GM19468 (cell line): ENCODE data around the gene YY1AP1.
"Not testable (repeated sequence)": the region's sequence is repeated elsewhere in the genome, so short reads cannot be mapped to it uniquely, and the experiment has no call there.

Experiments used
- ATAC-seq: cut with Tn5 transposase; IDR thresholded peaks from one replicate; pipeline ENCODE4 v1.9.1; 2021; ENCODE audit warnings: mild to moderate bottlenecking, moderate library complexity, moderate number of reproducible peaks; ENCODE audit not compliant: unreplicated experiment; ENCODE audit errors: extremely low read depth

The YY1AP1 gene, protein sequence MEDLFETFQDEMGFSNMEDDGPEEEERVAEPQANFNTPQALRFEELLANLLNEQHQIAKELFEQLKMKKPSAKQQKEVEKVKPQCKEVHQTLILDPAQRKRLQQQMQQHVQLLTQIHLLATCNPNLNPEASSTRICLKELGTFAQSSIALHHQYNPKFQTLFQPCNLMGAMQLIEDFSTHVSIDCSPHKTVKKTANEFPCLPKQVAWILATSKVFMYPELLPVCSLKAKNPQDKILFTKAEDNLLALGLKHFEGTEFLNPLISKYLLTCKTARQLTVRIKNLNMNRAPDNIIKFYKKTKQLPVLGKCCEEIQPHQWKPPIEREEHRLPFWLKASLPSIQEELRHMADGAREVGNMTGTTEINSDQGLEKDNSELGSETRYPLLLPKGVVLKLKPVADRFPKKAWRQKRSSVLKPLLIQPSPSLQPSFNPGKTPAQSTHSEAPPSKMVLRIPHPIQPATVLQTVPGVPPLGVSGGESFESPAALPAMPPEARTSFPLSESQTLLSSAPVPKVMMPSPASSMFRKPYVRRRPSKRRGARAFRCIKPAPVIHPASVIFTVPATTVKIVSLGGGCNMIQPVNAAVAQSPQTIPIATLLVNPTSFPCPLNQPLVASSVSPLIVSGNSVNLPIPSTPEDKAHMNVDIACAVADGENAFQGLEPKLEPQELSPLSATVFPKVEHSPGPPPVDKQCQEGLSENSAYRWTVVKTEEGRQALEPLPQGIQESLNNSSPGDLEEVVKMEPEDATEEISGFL

GRCh38 chr1:155688324-155689080, at the start of gene YY1AP1:
Gene YY1AP1, minus strand, starts transcription at chr1:155688774. Its CDS starts 8,338 bp downstream, at chr1:155680436.
- no peak for ATAC-seq

GRCh38 chr1:155729031-155729898, 40.7 kb upstream of the YY1AP1 start:
- ATAC-seq, result no peak

DNA sequence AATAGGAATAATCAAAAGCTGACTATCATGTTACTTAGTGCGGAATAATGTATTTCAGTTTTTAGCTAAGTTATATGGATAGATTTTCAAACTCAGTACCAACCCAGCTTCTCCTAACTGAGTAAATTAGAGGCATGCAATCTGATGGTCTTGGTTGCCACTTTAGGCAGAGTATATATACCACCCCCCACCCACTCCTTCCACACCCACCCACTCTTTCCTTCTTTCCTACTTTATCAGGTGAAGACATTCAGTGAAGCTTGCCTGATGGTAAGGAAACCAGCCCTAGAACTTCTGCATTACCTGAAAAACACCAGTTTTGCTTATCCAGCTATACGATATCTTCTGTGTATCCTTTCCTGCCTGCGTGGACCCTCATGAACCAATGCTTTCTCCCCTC, 36.6 kb upstream of the YY1AP1 start:
- ATAC-seq, result no peak

GRCh38 chr1:155719703-155720102, 31.1 kb upstream of the YY1AP1 start:
- no peak for ATAC-seq

- not testable (repeated sequence) for ATAC-seq
Measured at GRCh38 chr1:155718524-155719115, 30.0 kb upstream of the YY1AP1 start.

GRCh38 chr1:155717041-155717440, 28.5 kb upstream of the YY1AP1 start:
- no peak for ATAC-seq

- ATAC-seq, result no peak
Measured at GRCh38 chr1:155715777-155716176, 27.2 kb upstream of the YY1AP1 start.

DNA sequence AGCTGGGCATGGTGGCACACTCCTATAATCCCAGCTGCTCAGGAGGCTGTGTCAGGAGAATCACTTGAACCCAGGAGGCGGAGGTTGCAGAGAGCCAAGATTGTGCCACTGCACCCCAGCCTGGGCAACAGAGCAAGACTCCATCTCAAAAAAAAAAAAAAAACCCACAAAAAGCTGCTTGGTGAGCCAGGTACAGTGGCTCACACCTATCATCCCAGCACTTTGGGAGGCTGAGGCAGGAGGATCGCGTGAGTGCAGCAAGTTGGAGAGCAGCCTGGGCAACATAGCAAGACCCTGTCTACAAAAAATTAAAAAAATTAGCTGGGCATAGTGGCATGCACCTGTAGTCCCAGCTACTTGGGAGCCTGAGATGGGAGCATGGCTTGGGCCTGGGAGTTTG, 26.5 kb upstream of the YY1AP1 start:
- not testable (repeated sequence) for ATAC-seq

GRCh38 chr1:155713075-155713474, 24.5 kb upstream of the YY1AP1 start:
- ATAC-seq, result no peak

DNA sequence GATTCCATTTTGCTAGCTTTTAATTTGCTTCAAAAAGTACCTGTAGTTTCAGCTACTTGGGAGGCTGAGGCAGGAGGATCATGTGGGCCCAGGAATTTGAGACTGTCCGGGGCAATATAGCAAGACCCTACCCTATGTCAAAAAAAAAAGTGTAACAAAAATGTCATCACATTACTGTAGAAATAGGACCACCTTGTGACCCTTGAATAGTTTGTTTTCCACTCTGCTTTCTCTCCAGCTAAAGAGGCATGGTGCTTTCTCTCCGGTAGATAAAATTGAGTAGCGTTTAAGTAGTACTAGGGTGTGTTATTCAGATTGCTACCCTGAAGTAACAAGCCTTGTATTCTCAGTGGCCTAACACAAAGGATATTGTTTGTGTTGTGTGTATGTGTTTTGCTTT, 24.1 kb upstream of the YY1AP1 start:
- ATAC-seq, result not testable (repeated sequence)

DNA sequence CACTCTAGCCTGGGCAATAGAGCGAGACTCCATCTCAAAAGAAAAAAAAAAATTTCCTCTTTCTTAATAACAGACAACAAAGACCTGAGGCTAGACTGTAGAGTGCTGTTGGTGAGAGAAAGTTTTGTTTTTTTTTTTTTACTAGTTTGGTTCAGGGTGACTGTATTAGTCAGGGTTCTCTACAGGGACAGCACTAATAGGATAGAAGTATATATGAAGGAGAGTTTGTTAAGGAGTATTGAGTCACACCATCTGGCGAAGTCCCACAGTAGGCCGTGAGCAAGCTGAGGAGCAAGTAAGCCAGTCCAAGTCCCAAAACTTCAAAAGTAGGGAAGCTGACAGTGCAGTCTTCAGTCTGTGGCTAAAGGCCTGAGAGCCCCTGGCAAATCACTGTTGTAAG, 22.9 kb upstream of the YY1AP1 start:
- not testable (repeated sequence) for ATAC-seq

- ATAC-seq, result no peak
Measured at GRCh38 chr1:155709391-155709790, 20.8 kb upstream of the YY1AP1 start.

- ATAC-seq, result no peak
Measured at GRCh38 chr1:155706139-155706538, 17.6 kb upstream of the YY1AP1 start.

- not testable (repeated sequence) for ATAC-seq
Measured at GRCh38 chr1:155704414-155704813, 15.8 kb upstream of the YY1AP1 start.

- ATAC-seq, result no peak
Measured at GRCh38 chr1:155703216-155703615, 14.6 kb upstream of the YY1AP1 start.

GRCh38 chr1:155701675-155702074, 13.1 kb upstream of the YY1AP1 start:
- not testable (repeated sequence) for ATAC-seq

DNA sequence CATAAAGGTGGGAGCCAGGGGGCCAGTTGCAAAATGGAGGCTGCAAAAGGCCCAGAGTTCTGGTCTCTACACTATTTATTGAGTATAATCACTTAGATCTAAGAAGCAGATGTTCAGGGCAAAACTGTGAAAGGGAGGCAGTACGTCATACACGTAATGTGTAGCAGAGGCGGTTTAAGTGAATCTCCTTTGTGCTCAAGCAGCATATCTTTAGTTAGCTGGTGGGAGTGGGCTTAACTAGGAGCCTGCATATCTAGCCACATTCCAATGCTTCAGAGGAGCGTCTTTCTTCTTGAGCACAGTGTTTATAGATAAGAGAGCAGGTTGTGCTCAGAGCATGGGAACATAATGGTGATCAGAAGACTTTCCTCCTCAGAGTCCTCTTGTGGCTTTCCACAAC, 10.5 kb upstream of the YY1AP1 start:
- ATAC-seq, result not testable (repeated sequence)

GRCh38 chr1:155698382-155699038, 9.9 kb upstream of the YY1AP1 start:
- no peak for ATAC-seq

DNA sequence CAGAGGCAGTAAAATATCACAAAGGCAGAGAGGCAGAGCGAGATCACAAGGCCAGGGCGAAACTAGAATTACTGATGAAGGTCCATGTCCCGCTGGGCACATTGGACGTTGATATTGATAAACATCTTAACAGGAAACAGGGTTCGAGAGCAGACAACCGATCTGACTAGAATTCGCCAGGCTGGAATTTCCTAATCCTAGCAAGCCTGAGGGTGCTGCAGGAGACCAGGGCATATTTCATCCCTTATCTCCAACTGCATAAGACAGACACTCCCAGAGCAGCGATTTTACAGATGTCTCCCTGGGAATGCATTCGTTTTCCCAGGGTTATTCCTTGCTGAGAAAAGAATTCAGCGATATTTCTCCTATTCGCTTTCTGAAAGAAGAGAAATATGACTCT, 9.0 kb upstream of the YY1AP1 start:
- not testable (repeated sequence) for ATAC-seq
